ENCODE data around the gene TOR3A. TPM values are rescaled to one million over a fixed set of nuclear protein-coding genes. Genes with fewer than 3 reads are reported as not detected.

Gene TOR3A
- total and polyA plus RNA-seq, 2 of the 8 experiments (the other 6 are each of a cell fraction or from before 2014, with no cell fraction given): 15.3 to 21.4 TPM

GRCh38 chr1:179087665-179088064, 5.8 kb downstream of the TOR3A start (continued):
- no peak for TF ChIP-seq CTCF (IDR thresholded peaks at IDR 0.05; ENCODE audit: control extremely low read depth in 1 of 3, insufficient read depth in 1 of 3, low read depth in 1 of 3, low read length in 3 of 3)
- TF ChIP-seq RFX5 (IDR thresholded peaks at IDR 0.05; ENCODE audit: borderline replicate concordance, low read depth, low read length): no peak
- TF ChIP-seq RNF2 (IDR thresholded peaks at IDR 0.05; ENCODE audit: borderline replicate concordance, low read depth, low read length, missing control alignments, poor library complexity, severe bottlenecking): no peak
- TF ChIP-seq SRF (IDR thresholded peaks at IDR 0.05; ENCODE audit: low read depth, low read length): no peak
- TF ChIP-seq ASH2L (IDR thresholded peaks at IDR 0.05; ENCODE audit: low read length): peak; percentile 40
- peak in 1 of 2 experiments; percentile 7; a peak in 1 of 3 replicates for TF ChIP-seq EP300 (IDR thresholded peaks at IDR 0.05; ENCODE audit: borderline replicate concordance in 1 of 2, low read depth in 2 of 2, low read length in 2 of 2)
- peak; percentile 71 for TF ChIP-seq MAX (IDR thresholded peaks at IDR 0.05)
- TF ChIP-seq EGR1 (IDR thresholded peaks at IDR 0.05; ENCODE audit: borderline replicate concordance, low read depth, low read length): no peak
- TF ChIP-seq USF2 (IDR thresholded peaks at IDR 0.05; ENCODE audit: low read length): no peak
- no peak for TF ChIP-seq BACH1 (IDR thresholded peaks at IDR 0.05; ENCODE audit: low read length)
- TF ChIP-seq TBP (IDR thresholded peaks at IDR 0.05; ENCODE audit: low read depth, low read length): peak; percentile 43
- TF ChIP-seq PHF8 (conservative IDR thresholded peaks at IDR 0.05; ENCODE audit: low read depth, low read length): peak; percentile 39; the same call in 1 of the 2 replicates
- TF ChIP-seq GTF2F1 (IDR thresholded peaks at IDR 0.05; ENCODE audit: borderline replicate concordance, low read depth, low read length): no peak
- TF ChIP-seq POLR2A (IDR thresholded peaks at IDR 0.05; ENCODE audit: control extremely low read depth in 1 of 2, low read depth in 2 of 2, low read length in 2 of 2): peak in 1 of 2 experiments; percentile 77; a peak in 2 of 3 replicates
- TF ChIP-seq POU5F1 (IDR thresholded peaks at IDR 0.05; ENCODE audit: low read depth, low read length): no peak
- no peak for TF ChIP-seq SUZ12 (IDR thresholded peaks at IDR 0.05; ENCODE audit: low read length)
- TF ChIP-seq JUND (IDR thresholded peaks at IDR 0.05; ENCODE audit: low read length): no peak
- TF ChIP-seq CTBP2 (IDR thresholded peaks at IDR 0.05; ENCODE audit: borderline replicate concordance, insufficient read depth, insufficient read length, low read length): no peak
- TF ChIP-seq RBBP5 (IDR thresholded peaks at IDR 0.05; ENCODE audit: borderline replicate concordance, low read depth, low read length): peak; percentile 50; the same call in 1 of the 2 replicates
- TF ChIP-seq ATF3 (IDR thresholded peaks at IDR 0.05; ENCODE audit: insufficient read depth, low read depth, low read length): no peak

All from H1 (cell line).